ENCODE measurements around the gene AKT1. TPM values are rescaled to one million over a fixed set of nuclear protein-coding genes. Genes with fewer than 3 reads are reported as not detected.

The AKT1 gene
- total RNA-seq, 2 experiments from 2014 or later: 110 to 126 TPM

DNA sequence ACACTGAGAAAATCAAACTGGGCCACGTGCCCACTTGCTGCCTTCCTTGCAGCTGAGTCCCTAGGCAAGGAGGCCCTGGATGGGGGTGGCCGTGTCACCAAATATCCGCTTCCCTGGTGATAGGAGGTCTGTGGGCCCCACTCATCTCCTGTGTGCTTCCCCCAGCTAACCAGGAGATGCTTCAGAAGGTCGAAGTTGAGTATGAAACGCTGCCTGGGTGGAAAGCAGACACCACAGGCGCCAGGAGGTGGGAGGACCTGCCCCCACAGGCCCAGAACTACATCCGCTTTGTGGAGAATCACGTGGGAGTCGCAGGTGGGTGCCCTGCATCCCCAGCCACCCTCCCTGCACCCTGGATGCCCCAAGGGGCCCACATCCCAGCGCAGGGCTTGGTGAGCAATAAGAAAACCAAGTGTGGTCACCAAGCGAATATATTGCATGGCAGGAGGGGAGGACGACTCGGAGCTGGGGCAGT lies 49.4 kb downstream of the AKT1 start:
- DNase-seq (peak; percentile 62), ATAC-seq (peak; percentile 79)
- Mint-ChIP-seq H3K36me3 (ENCODE audit: low read depth) (no peaks in the 10 kb centered on the region), H3K4me1 (peaks cover 11% of the 10 kb centered on the region), H3K4me3 (no peak overlapping the region), H3K9me3 (ENCODE audit: low read depth) (no peaks in the 10 kb centered on the region), H3K27ac (no peak overlapping the region), H3K27me3 (no peaks in the 10 kb centered on the region)
- intact Hi-C loops (cut with DNase I, micrococcal nuclease): no loop called here
- POLR2A ChIA-PET: no interaction called here
- CTCF ChIA-PET: no interaction called here

DNA sequence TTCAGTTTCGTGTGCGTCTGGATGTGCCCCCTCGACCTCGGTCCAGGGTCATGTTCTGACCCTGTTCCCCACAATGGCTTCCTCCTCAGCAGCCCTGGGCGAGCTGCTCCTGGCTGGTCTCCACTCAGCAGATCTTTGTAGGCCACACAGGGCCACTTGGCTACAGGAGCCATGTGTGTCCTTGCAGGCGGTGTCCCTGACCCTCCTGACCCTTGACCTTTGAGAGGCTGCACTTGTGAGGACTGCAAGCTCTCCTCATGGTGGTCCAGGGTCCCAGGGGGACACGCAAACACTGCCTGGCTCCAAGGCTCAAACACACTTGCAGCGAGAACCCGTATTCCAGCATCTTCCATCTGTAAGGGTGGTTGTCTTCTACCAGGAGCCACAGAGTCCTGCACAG lies 50.1 kb downstream of the AKT1 start:
- Mint-ChIP-seq H3K27me3 (no peaks in the 10 kb centered on the region), H3K4me1 (peaks cover 11% of the 10 kb centered on the region), H3K36me3 (ENCODE audit: low read depth) (no peaks in the 10 kb centered on the region), H3K27ac (no peak overlapping the region), H3K4me3 (no peak overlapping the region), H3K9me3 (ENCODE audit: low read depth) (no peaks in the 10 kb centered on the region)
- ATAC-seq (no peak), DNase-seq (no peak)
- CTCF ChIA-PET: interaction anchor here (0.8 kb wide), 1 partner anchor 98 kb away, joined by 3 read pairs; no protein-coding TSS in a partner anchor
- POLR2A ChIA-PET: no interaction called here
- intact Hi-C loops (cut with DNase I, micrococcal nuclease): no loop called here

DNA sequence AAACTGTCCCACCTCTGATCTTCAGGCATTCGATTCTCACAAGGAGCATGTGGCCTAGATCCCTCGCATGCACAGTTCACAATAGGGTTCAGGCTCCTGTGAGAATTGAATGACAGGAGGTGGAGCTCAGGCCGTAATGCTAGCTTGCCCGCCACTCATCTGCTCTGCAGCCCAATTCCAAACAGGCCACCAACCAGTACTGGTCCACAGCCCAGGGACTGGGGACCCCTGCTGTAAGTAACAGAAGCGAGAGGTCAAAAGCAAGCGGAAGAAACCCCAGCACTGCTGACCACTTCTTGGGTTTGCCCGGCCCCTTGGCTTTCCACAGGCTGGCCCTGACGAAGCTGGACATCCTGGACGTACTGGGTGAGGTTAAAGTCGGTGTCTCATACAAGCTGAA lies 51.1 kb downstream of the AKT1 start:
- Mint-ChIP-seq H3K4me1 (peaks cover 11% of the 10 kb centered on the region), H3K36me3 (ENCODE audit: low read depth) (no peaks in the 10 kb centered on the region), H3K4me3 (no peak overlapping the region), H3K9me3 (ENCODE audit: low read depth) (no peaks in the 10 kb centered on the region), H3K27ac (no peak overlapping the region), H3K27me3 (no peaks in the 10 kb centered on the region)
- CTCF ChIA-PET: no interaction called here
- intact Hi-C loops (cut with DNase I, micrococcal nuclease): no loop called here
- POLR2A ChIA-PET: no interaction called here
- DNase-seq (no peak), ATAC-seq (no peak)

DNA sequence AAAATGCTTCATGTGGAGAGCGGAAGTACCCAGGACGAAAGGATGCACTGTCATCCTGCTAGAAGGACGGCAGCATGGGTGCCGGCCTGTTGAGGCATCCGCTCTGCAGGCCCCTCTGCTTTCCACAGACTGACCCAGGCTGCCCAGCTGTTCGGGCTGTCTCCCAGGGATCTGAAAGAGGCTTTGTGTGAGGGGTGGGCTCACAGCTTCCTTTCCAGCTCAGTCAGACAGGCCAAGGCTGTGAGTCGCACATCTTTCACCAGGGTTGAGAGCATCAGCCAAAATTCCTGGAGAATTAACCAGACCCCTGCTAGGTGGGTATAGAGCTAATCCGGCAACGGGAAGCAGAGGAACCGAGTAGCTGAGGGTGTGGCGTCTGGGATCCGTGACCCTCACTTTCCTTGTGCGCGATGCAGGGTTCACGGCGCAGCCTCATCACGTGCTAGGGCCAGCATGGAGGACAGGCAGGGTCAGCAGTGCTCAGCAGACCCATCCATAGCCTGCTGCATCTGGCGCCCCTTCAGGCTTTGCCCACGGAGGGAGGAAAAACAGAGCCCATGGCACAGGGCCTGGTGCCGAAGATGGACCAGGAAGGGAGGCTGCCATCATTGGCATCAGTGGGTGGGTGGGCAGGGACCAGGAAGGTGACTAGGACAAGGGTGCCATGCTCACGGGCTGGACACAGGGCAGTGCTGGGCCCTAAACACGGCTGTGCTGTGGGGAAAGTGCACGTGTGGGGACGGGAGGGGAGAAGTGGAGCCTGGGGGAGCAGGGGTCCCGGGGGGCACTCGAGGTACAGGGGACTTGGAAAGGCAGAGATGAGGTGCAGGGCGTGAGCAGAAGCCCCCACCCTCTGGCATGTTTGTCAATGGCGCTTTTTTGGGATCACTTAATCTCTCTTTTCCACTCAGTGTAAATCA lies 51.8 kb downstream of the AKT1 start:
- DNase-seq: no peak
- H3K9me3 Mint-ChIP-seq (ENCODE audit: low read depth): no peaks in the 10 kb centered on the region
- H3K36me3 Mint-ChIP-seq (ENCODE audit: low read depth): no peaks in the 10 kb centered on the region
- no peak overlapping the region for H3K4me3 Mint-ChIP-seq
- H3K27ac Mint-ChIP-seq: no peak overlapping the region
- H3K4me1 Mint-ChIP-seq: peaks cover 11% of the 10 kb centered on the region
- ATAC-seq: no peak
- H3K27me3 Mint-ChIP-seq: no peaks in the 10 kb centered on the region
- intact Hi-C loops (cut with DNase I, micrococcal nuclease): no loop called here
- POLR2A ChIA-PET: no interaction called here
- CTCF ChIA-PET: interaction anchor here (0.8 kb wide), 1 partner anchor 27 kb away, joined by 6 read pairs; no protein-coding TSS in a partner anchor

DNA sequence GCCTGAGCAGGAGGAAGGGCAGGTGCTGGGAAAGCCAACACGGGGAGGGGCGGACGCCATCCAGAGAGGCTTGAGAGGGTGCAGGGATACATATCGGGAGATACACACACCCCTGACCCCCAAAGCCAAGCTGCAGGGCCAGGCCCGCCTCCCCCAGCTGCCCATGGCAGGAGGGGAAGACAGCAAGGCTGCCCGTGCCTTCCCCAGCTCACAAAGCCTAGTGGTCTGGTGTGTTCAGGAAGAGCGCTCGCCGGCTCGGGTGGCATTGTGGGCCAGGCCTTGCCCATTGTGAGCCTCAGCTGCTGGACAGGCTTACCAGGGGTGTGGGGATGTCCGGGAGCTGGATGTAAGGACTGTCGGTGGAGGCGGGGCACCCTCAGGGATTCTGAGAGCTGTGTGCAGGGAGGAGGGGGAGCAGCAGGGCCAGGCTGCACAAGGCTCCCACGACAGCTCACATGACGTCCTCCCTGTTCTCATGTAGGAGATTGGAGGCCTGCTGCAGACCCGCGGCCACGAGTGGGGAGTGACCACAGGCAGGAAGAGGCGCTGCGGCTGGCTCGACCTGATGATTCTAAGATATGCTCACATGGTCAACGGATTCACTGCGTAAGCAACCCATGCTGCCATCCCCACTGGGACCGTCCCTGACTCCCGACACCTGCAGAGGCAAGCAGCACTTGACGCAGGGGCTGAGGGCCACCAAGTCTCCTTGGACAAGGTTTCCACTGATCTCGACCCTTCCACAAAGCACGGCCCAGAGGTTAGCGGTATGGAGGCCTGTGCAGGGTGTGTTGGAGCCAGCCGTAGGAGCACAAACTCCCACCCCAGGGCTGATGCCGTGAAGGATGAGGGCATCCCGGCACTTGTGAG lies 52.7 kb downstream of the AKT1 start:
- H3K9me3 Mint-ChIP-seq (ENCODE audit: low read depth): no peaks in the 10 kb centered on the region
- POLR2A ChIA-PET: no interaction called here
- H3K4me3 Mint-ChIP-seq: no peak overlapping the region
- peaks cover 11% of the 10 kb centered on the region for H3K4me1 Mint-ChIP-seq
- intact Hi-C loops (cut with DNase I, micrococcal nuclease): no loop called here
- no peaks in the 10 kb centered on the region for H3K27me3 Mint-ChIP-seq
- CTCF ChIA-PET: interaction anchor here (0.6 to 1.5 kb wide), 3 partner anchors 10 to 649 kb away, joined by 4 to 6 read pairs (median 5); partner anchors contain the start of gene SIVA1
- no peaks in the 10 kb centered on the region for H3K36me3 Mint-ChIP-seq (ENCODE audit: low read depth)
- DNase-seq (no peak), ATAC-seq (no peak)
- H3K27ac Mint-ChIP-seq: no peak overlapping the region

DNA sequence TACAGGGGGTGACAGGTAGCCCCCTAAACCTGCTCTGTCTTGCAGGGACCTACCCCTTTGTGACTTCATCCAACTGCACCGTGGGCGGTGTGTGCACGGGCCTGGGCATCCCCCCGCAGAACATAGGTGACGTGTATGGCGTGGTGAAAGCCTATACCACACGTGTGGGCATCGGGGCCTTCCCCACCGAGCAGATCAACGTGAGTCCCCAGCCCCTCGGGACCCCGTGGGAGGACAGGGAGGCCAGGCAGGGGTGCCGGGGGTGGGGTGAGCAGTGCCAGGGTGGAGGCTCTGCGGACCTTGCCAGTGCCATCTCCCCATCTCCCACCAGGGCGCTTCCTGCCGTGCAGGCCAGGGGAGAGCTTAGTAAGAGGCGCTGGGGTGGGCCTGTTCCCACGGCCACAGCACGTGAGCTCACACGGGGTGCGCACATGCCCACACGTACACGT lies 53.7 kb downstream of the AKT1 start:
- CTCF ChIA-PET: interaction anchor here (1.5 kb wide), 1 partner anchor 11 kb away, joined by 5 read pairs; the partner anchor contains the start of gene SIVA1
- DNase-seq: no peak
- POLR2A ChIA-PET: no interaction called here
- intact Hi-C loops (cut with DNase I, micrococcal nuclease): no loop called here
- Mint-ChIP-seq H3K36me3 (ENCODE audit: low read depth) (no peaks in the 10 kb centered on the region), H3K27me3 (no peaks in the 10 kb centered on the region), H3K4me1 (peaks cover 11% of the 10 kb centered on the region), H3K4me3 (no peak overlapping the region), H3K9me3 (ENCODE audit: low read depth) (no peaks in the 10 kb centered on the region), H3K27ac (no peak overlapping the region)
- no peak for ATAC-seq

DNA sequence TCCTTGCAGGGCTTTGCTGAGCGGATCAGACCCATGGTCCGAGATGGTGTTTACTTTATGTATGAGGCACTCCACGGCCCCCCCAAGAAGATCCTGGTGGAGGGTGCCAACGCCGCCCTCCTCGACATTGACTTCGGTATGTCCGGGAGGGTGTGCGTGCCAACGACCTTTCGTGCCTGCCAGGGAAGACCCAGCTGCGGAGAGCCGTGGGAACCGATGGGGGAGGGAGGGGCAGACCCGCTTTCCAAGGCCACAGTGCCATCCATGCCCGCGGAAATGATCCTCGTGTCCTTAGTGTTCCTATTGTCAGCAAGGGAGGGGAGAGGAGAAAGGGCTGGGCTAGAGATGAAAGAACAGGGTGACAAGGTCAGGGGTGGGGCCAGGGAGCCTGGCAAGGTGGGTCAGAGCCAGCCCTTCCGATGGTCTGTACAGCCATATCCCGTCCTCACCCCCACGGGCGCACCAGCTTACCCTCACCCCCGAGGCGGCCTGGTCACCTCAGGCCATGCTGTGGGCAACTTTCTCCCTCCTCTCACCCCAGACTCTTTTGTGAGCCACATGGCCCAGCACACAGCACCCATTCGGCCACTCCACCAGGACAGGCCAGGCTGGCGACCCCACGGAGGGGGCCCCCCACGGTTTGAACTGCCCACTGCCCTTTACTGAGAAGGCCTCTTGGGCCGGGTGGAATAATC lies 54.3 kb downstream of the AKT1 start:
- Mint-ChIP-seq H3K27ac (no peak overlapping the region), H3K36me3 (ENCODE audit: low read depth) (no peaks in the 10 kb centered on the region), H3K4me1 (peaks cover 11% of the 10 kb centered on the region), H3K27me3 (no peaks in the 10 kb centered on the region), H3K4me3 (no peak overlapping the region), H3K9me3 (ENCODE audit: low read depth) (no peaks in the 10 kb centered on the region)
- ATAC-seq: no peak
- DNase-seq: no peak
- ChIA-PET CTCF (interaction anchor here (1.5 kb wide), 1 partner anchor 12 kb away, joined by 5 read pairs; the partner anchor contains the start of gene SIVA1), POLR2A (no interaction called here)
- intact Hi-C loops (cut with DNase I, micrococcal nuclease): no loop called here

DNA sequence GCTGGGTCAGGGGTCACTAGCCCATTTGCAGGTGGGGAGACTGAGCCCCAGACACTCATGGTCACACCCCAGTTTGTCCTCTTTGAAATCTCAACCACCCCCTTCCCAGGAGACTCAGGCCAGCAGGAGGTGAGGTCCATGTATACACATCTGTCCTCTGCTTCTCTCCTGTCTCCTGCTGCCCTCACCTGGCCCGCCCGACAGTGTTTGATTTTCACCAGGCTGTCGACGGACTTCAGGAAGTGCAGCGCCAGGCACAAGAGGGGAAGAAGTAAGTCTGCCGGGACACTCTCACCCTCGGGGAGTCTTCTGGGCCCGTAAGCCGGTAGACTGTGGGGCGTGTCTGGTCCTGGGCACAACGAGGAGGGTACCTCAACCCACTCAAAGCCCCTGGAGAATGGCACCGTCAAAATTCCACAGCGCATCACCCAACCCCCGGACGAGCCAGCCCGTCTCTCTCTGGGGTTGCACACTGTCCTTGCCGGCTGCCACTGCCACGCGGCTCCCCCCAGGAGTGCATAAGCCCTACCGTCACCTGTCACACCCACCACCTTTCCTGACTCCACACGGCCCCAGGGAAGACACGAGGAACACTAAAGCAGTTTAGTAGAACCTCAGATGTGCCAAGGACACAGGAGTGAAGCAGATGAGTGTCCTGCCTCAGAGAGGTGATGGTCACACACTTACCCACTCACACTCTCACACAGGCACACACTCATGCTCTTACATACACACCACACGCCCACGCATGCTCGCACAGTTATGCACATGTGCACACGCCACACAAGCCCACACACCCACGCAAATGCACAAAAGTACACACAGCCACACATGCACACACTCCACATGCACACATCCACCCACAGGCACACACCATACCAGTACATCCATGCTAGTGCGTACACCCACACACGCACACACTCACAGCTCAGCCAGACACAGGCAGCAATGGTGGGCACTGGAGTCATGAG lies 55.7 kb downstream of the AKT1 start:
- Mint-ChIP-seq H3K4me3 (no peak overlapping the region), H3K4me1 (no peaks in the 10 kb centered on the region), H3K27ac (no peak overlapping the region), H3K9me3 (ENCODE audit: low read depth) (no peaks in the 10 kb centered on the region), H3K27me3 (no peaks in the 10 kb centered on the region), H3K36me3 (ENCODE audit: low read depth) (no peaks in the 10 kb centered on the region)
- CTCF ChIA-PET: no interaction called here
- DNase-seq (no peak), ATAC-seq (no peak)
- intact Hi-C loops (cut with DNase I, micrococcal nuclease): no loop called here
- POLR2A ChIA-PET: no interaction called here

DNA sequence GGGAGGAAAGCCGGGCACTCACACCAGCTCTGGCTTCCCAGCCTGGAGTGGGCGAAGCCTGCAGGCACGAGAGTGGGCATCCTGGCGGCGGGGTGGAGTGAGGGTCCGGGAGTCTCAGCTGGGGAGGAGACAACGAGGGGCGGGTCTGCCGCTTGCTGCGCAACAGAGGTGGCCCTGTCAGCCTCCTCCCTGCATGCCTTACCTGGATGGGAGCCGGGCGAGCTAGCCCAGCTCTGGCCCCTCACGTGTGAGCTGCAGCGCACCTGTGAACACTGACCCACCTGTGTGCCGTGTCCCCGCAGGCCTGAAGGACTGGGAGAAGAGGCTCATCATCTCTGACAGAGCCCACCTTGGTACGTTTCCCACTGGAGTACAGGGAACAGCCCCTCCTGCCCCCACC lies 56.5 kb downstream of the AKT1 start:
- CTCF ChIA-PET: no interaction called here
- POLR2A ChIA-PET: no interaction called here
- no peak for DNase-seq
- no peak overlapping the region for H3K4me3 Mint-ChIP-seq
- H3K27me3 Mint-ChIP-seq: no peaks in the 10 kb centered on the region
- H3K4me1 Mint-ChIP-seq: no peaks in the 10 kb centered on the region
- intact Hi-C loops (cut with DNase I, micrococcal nuclease): no loop called here
- H3K9me3 Mint-ChIP-seq (ENCODE audit: low read depth): no peaks in the 10 kb centered on the region
- ATAC-seq: no peak
- H3K36me3 Mint-ChIP-seq (ENCODE audit: low read depth): no peaks in the 10 kb centered on the region
- H3K27ac Mint-ChIP-seq: no peak overlapping the region

DNA sequence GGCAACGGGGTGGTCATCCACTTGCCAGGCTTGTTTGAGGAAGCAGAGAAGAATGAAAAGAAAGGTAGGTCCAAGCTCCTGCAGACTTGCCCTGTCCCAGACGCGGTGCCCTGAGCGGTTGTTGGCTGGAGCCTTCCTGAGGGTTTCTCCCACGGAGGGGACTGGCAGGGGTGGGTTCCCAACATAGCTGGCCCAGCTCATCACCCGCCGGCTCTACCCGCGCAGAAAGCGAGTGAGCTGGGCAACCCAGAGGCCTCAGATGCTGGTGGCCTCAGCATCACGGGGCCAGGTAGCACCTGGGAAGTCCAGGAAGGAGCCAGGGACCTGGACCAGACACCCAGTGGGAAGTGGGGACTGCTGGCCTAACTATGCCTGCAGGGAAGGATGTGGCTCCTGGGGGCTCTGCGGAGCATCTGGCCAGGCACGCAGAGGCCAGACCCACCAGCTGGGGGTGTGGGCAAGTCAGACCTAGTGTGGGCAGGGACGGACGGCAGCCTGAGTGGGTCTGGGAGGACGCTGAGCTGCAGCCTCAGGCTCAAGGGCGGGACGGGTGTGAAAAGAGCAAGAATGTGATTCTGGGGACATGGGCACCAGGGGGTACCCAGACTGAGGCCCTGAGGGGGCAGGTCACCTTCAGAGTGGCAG lies 57.1 kb downstream of the AKT1 start:
- DNase-seq: no peak
- ATAC-seq: no peak
- intact Hi-C loops (cut with DNase I, micrococcal nuclease): no loop called here
- ChIA-PET POLR2A (no interaction called here), CTCF (interaction anchor here (1.4 kb wide), 1 partner anchor 28 kb away, joined by 3 read pairs; no protein-coding TSS in a partner anchor)
- Mint-ChIP-seq H3K4me1 (no peaks in the 10 kb centered on the region), H3K36me3 (ENCODE audit: low read depth) (no peaks in the 10 kb centered on the region), H3K4me3 (no peak overlapping the region), H3K27me3 (no peaks in the 10 kb centered on the region), H3K9me3 (ENCODE audit: low read depth) (no peaks in the 10 kb centered on the region), H3K27ac (no peak overlapping the region)

Data from activated CD4-positive, alpha-beta T cell treated with anti-CD3 and anti-CD28 coated beads for 36 hours (primary cell).